Uterus (tissue), 2 donors: Measurements from ENCODE around the gene CYBRD1.

ENCODE experiments used
- CTCF ChIP-seq, 4 experiments: fragments of 200-600 bp in 2 of 4; fragments of 450-650 bp in 2 of 4; sonication (generic) in 2 of 4; IDR thresholded peaks; one replicate each; pipeline ENCODE4 v1.5.1; 2016 to 2019; ENCODE audit warnings: antibody characterized with exemption in 4 of 4, mild to moderate bottlenecking in 2 of 4, moderate library complexity in 1 of 4
- POLR2A ChIP-seq, 2 donors: fragments of 450-650 bp; IDR thresholded peaks; one replicate each; pipeline ENCODE4 v1.6.1; 2016; ENCODE audit warnings: antibody characterized with exemption in 2 of 2, mild to moderate bottlenecking in 1 of 2, moderate library complexity in 1 of 2

GRCh38 chr2:171487201-171487600 is 35.1 kb upstream of the CYBRD1 start:
- TF ChIP-seq POLR2A (IDR thresholded peaks at IDR 0.05) (no peak), CTCF (IDR thresholded peaks at IDR 0.05) (no peak)
